Caco-2 (cell line): ENCODE measurements around the gene IGSF1. TPM values are rescaled to one million over a fixed set of nuclear protein-coding genes. Genes with fewer than 3 reads are reported as not detected.

Source experiments
- BruUV-seq: library from RNA; stranded (reverse); fragments of 400-500 nt; replicated peaks from 2 replicates; lab custom pipeline; 2021; lab: Mats Ljungman, UMichigan
- CTCF ChIA-PET: fragments of 300-600 bp; sonication (Branson Sonifier 250); formaldehyde crosslinking; loops from one replicate; lab custom pipeline; 2022; ENCODE audit warnings: antibody characterized with exemption; lab: Charles Lee
- POLR2A ChIA-PET: fragments of 300-600 bp; sonication (Branson Sonifier 250); formaldehyde crosslinking; loops from one replicate; lab custom pipeline; 2022; ENCODE audit warnings: antibody characterized with exemption; lab: Charles Lee
- DNase-seq, 2 experiments: peaks; one replicate each; pipeline versions ENCODE4 v3.0.0 to v3.0.0-alpha.2; 2020 to 2022
- H3K27me3 ChIP-seq: replicated peaks from 2 replicates; pipeline ENCODE4 v1.6.0; 2011; ENCODE audit warnings: low read length; ENCODE audit not compliant: control insufficient read depth, insufficient read depth
- H3K36me3 ChIP-seq: 2 replicates; pipeline ENCODE4 v1.5.1; 2011; ENCODE audit warnings: low read length; ENCODE audit not compliant: control insufficient read depth, insufficient read depth
- H3K4me1 ChIP-seq: fragments of 250-450 bp; sonication (Bioruptor Pico); 2 replicates; pipeline ENCODE4 v1.5.1; 2020; ENCODE audit warnings: mild to moderate bottlenecking
- H3K4me3 ChIP-seq: 2 replicates; pipeline ENCODE4 v1.5.1; 2011; ENCODE audit warnings: low read depth, mild to moderate bottlenecking, control low read depth, low read length
- H3K9me3 ChIP-seq: fragments of 250-450 bp; sonication (Bioruptor Pico); 2 replicates; pipeline ENCODE4 v1.5.1; 2020; ENCODE audit warnings: mild to moderate bottlenecking, moderate library complexity
- H3K27ac Mint-ChIP-seq: one replicate; pipeline ENCODE4 v1.8.0; 2022; ENCODE audit warnings: mixed read lengths; ENCODE audit not compliant: unreplicated experiment
- H3K27me3 Mint-ChIP-seq: one replicate; pipeline ENCODE4 v1.8.0; 2022; ENCODE audit warnings: mixed read lengths; ENCODE audit not compliant: insufficient read depth, unreplicated experiment
- H3K36me3 Mint-ChIP-seq: one replicate; pipeline ENCODE4 v1.8.0; 2022; ENCODE audit warnings: mild to moderate bottlenecking, mixed read lengths; ENCODE audit not compliant: insufficient read depth, unreplicated experiment
- H3K4me1 Mint-ChIP-seq: one replicate; pipeline ENCODE4 v1.8.0; 2022; ENCODE audit warnings: low read depth, mixed read lengths; ENCODE audit not compliant: unreplicated experiment
- H3K4me3 Mint-ChIP-seq: one replicate; pipeline ENCODE4 v1.8.0; 2022; ENCODE audit warnings: mild to moderate bottlenecking, moderate library complexity, mixed read lengths; ENCODE audit not compliant: unreplicated experiment
- H3K9me3 Mint-ChIP-seq: one replicate; pipeline ENCODE4 v1.8.0; 2022; ENCODE audit warnings: mixed read lengths; ENCODE audit not compliant: unreplicated experiment
- CTCF ChIP-seq, 2 experiments: fragments of 200-600 bp in 1 of 2; IDR thresholded peaks; 1 replicate in 1 of 2; 2 replicates in 1 of 2; pipeline versions ENCODE4 v1.5.1 to v1.8.0; 2011 to 2022; ENCODE audit warnings: antibody characterized with exemption in 1 of 2, control low read depth in 1 of 2, inconsistent platforms in 1 of 2, low read depth in 1 of 2, low read length in 1 of 2, mild to moderate bottlenecking in 1 of 2, moderate library complexity in 1 of 2; ENCODE audit not compliant: insufficient read depth in 1 of 2, severe bottlenecking in 1 of 2, unreplicated experiment in 1 of 2
- intact Hi-C: fragments of 100-400 bp; cut with micrococcal nuclease; formaldehyde crosslinking; loops from one replicate; pipeline ENCODE4 v1.10.0; 2022; ENCODE audit not compliant: unreplicated experiment
- total RNA-seq: library from RNA; stranded (reverse); gene quantifications from 2 replicates; pipeline ENCODE4 v1.2.3, GENCODE V29; 2022

IGSF1 gene
- total RNA-seq, 1 experiment from 2014 or later: 1.4 TPM

DNA sequence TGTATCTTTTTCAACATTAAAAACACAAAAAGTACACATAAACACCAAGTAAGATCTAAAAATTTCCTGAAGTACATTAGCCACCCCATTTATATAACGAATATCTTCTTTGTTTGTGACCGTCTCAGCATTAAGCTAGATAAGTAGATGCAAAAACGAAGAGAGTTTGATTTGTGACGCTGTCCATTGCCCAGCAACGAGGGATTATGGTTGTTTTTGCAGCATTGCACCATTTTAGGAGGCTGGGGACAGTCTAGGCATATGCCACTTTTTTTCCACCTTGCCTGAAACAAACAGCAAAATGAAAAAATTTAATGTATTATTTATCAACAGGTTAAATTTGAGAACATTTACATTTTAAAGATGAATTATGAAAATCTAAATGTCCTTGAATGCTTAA, 12.0 kb upstream of the IGSF1 start:
- H3K4me1 Mint-ChIP-seq: no peaks in the 10 kb centered on the region
- DNase-seq: no peak
- Histone ChIP-seq H3K27me3 (no peaks in the 10 kb centered on the region; the same call in 1 of the 2 replicates), H3K36me3 (no peaks in the 10 kb centered on the region), H3K4me3 (no peak overlapping the region), H3K4me1 (no peaks in the 10 kb centered on the region), H3K9me3 (no peaks in the 10 kb centered on the region)
- BruUV-seq: no TSS peak
- H3K36me3 Mint-ChIP-seq: no peaks in the 10 kb centered on the region
- intact Hi-C loops: no loop called here
- no peak overlapping the region for H3K27ac Mint-ChIP-seq
- no peaks in the 10 kb centered on the region for H3K9me3 Mint-ChIP-seq
- ChIA-PET CTCF (no interaction called here), POLR2A (no interaction called here)
- TF ChIP-seq CTCF (IDR thresholded peaks at IDR 0.05; ENCODE audit: insufficient read depth in 1 of 2, low read depth in 1 of 2, low read length in 1 of 2, severe bottlenecking in 1 of 2, unreplicated experiment in 1 of 2): no peak
- no peak overlapping the region for H3K4me3 Mint-ChIP-seq
- H3K27me3 Mint-ChIP-seq: no peaks in the 10 kb centered on the region

DNA sequence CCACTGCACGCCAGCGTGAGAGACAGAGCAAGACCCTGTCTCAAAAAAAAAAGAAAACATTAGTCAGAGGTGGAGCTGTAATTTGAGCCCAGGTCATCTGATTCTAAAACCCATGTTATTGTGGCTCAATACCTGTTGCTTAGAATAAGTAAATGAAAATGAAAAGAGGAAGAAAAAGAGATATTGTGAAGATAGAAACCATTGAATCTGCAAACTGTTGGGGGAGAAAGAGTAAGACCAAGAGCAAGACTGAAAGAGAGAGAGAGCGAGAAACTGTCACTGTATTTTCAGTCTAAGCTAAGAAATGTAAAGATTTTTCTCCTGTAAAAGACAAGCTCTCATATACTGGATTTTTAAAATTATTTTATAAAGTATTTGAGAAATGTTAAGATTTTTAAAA, 9.7 kb upstream of the IGSF1 start:
- no peaks in the 10 kb centered on the region for H3K4me1 ChIP-seq
- ChIA-PET CTCF (no interaction called here), POLR2A (no interaction called here)
- H3K27me3 ChIP-seq: no peaks in the 10 kb centered on the region; the same call in 1 of the 2 replicates
- no peak for TF ChIP-seq CTCF (IDR thresholded peaks at IDR 0.05; ENCODE audit: insufficient read depth in 1 of 2, low read depth in 1 of 2, low read length in 1 of 2, severe bottlenecking in 1 of 2, unreplicated experiment in 1 of 2)
- H3K27ac Mint-ChIP-seq: no peak overlapping the region
- H3K27me3 Mint-ChIP-seq: no peaks in the 10 kb centered on the region
- no peaks in the 10 kb centered on the region for H3K9me3 ChIP-seq
- H3K9me3 Mint-ChIP-seq: no peaks in the 10 kb centered on the region
- H3K4me3 ChIP-seq: no peak overlapping the region
- DNase-seq: no peak
- no peaks in the 10 kb centered on the region for H3K36me3 Mint-ChIP-seq
- no TSS peak for BruUV-seq
- no peaks in the 10 kb centered on the region for H3K36me3 ChIP-seq
- intact Hi-C loops: no loop called here
- no peak overlapping the region for H3K4me3 Mint-ChIP-seq
- no peaks in the 10 kb centered on the region for H3K4me1 Mint-ChIP-seq

DNA sequence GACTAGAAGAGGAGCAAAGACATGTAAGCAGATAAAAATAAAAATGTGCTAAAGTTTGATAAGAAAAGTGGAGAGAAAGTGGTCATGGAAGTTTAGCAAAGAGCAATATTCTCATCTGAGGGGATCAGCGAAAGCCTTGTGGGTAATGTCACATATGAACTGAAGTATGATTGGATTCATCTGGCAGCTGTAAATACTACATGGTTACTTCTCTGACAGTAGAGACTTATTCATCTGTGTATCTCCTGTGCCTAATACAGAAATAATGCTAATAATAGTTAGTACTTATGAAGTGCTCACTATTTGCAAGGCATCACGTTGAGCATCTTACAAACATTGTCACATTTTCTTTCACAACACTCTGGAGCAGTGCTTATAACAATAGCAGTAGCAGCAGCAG, 8.9 kb upstream of the IGSF1 start:
- TF ChIP-seq CTCF (IDR thresholded peaks at IDR 0.05; ENCODE audit: insufficient read depth in 1 of 2, low read depth in 1 of 2, low read length in 1 of 2, severe bottlenecking in 1 of 2, unreplicated experiment in 1 of 2): no peak
- BruUV-seq: no TSS peak
- no peaks in the 10 kb centered on the region for H3K4me1 Mint-ChIP-seq
- H3K27me3 ChIP-seq: no peaks in the 10 kb centered on the region; the same call in 1 of the 2 replicates
- ChIA-PET CTCF (no interaction called here), POLR2A (no interaction called here)
- no peak overlapping the region for H3K27ac Mint-ChIP-seq
- H3K36me3 Mint-ChIP-seq: no peaks in the 10 kb centered on the region
- no peaks in the 10 kb centered on the region for H3K9me3 Mint-ChIP-seq
- no peaks in the 10 kb centered on the region for H3K9me3 ChIP-seq
- intact Hi-C loops: no loop called here
- H3K36me3 ChIP-seq: no peaks in the 10 kb centered on the region
- no peaks in the 10 kb centered on the region for H3K4me1 ChIP-seq
- no peak for DNase-seq
- no peak overlapping the region for H3K4me3 ChIP-seq
- no peak overlapping the region for H3K4me3 Mint-ChIP-seq
- no peaks in the 10 kb centered on the region for H3K27me3 Mint-ChIP-seq
